Common myeloid progenitor, CD34-positive (primary cell): ENCODE data around the gene ANGPT4.

Experiments used
- CTCF ChIA-PET: fragments of 350-600 bp; sonication (Branson Sonifier 250); formaldehyde crosslinking; loops from one replicate; lab custom pipeline; 2021; ENCODE audit warnings: antibody characterized with exemption; lab: Charles Lee
- POLR2A ChIA-PET: fragments of 350-600 bp; sonication (Branson Sonifier 250); formaldehyde crosslinking; loops from one replicate; lab custom pipeline; 2021; ENCODE audit warnings: antibody characterized with exemption; lab: Charles Lee
- DNase-seq, 3 donors: peaks; one replicate each; pipeline versions ENCODE4 v3.0.0 to v3.0.0-alpha.2; 2013
- H3K27ac ChIP-seq, 2 experiments: 1 replicate in 1 of 2; 2 replicates in 1 of 2; pipeline ENCODE4 v1.7.0; 2013; ENCODE audit warnings: inconsistent platforms in 2 of 2, low read length in 2 of 2, mild to moderate bottlenecking in 2 of 2, low read depth in 1 of 2, moderate library complexity in 1 of 2; ENCODE audit not compliant: severe bottlenecking in 2 of 2, insufficient read depth in 1 of 2, poor library complexity in 1 of 2
- H3K27me3 ChIP-seq, 5 experiments: replicated peaks in 2 of 5; 1 replicate in 3 of 5; 2 replicates in 2 of 5; pipeline versions ENCODE4 v1.6.1 to v1.7.0; 2013; ENCODE audit warnings: low read length in 4 of 5, mild to moderate bottlenecking in 2 of 5, moderate library complexity in 2 of 5, inconsistent platforms in 1 of 5; ENCODE audit not compliant: insufficient read depth in 5 of 5, control insufficient read depth in 4 of 5
- H3K36me3 ChIP-seq, 4 experiments: 1 replicate in 2 of 4; 2 replicates in 2 of 4; pipeline versions ENCODE4 v1.6.1 to v1.7.0; 2013; ENCODE audit warnings: low read length in 3 of 4, control low read depth in 1 of 4, mild to moderate bottlenecking in 1 of 4; ENCODE audit not compliant: control insufficient read depth in 4 of 4, insufficient read depth in 4 of 4
- H3K4me1 ChIP-seq, 4 experiments: 1 replicate in 3 of 4; 2 replicates in 1 of 4; pipeline versions ENCODE4 v1.6.1 to v1.7.1; 2013; ENCODE audit warnings: low read length in 3 of 4, mild to moderate bottlenecking in 3 of 4, control low read depth in 1 of 4, inconsistent platforms in 1 of 4, moderate library complexity in 1 of 4; ENCODE audit not compliant: control insufficient read depth in 4 of 4, insufficient read depth in 4 of 4; ENCODE audit errors: control extremely low read depth in 1 of 4
- H3K4me3 ChIP-seq, 7 experiments: 1 replicate in 4 of 7; 2 replicates in 3 of 7; pipeline versions ENCODE4 v1.5.1 to v1.7.0; 2013; ENCODE audit warnings: mild to moderate bottlenecking in 7 of 7, low read length in 6 of 7, moderate library complexity in 6 of 7, inconsistent platforms in 2 of 7, low read depth in 2 of 7, control low read depth in 1 of 7; ENCODE audit not compliant: insufficient read depth in 4 of 7, control insufficient read depth in 1 of 7; ENCODE audit errors: extremely low read depth in 1 of 7
- H3K9me3 ChIP-seq, 5 experiments: 1 replicate in 4 of 5; 2 replicates in 1 of 5; pipeline versions ENCODE4 v1.6.1 to v1.7.1; 2013; ENCODE audit warnings: low read length in 4 of 5, mild to moderate bottlenecking in 2 of 5, inconsistent platforms in 1 of 5, low read depth in 1 of 5, moderate library complexity in 1 of 5; ENCODE audit not compliant: control insufficient read depth in 4 of 5, insufficient read depth in 2 of 5; ENCODE audit errors: control extremely low read depth in 1 of 5
- WGBS: methylation state at CpG from one replicate; pipeline ENCODE4 v1.1.5; 2013; ENCODE audit not compliant: insufficient coverage; 5-methylcytosine and 5-hydroxymethylcytosine counted together

The ANGPT4 gene

DNA sequence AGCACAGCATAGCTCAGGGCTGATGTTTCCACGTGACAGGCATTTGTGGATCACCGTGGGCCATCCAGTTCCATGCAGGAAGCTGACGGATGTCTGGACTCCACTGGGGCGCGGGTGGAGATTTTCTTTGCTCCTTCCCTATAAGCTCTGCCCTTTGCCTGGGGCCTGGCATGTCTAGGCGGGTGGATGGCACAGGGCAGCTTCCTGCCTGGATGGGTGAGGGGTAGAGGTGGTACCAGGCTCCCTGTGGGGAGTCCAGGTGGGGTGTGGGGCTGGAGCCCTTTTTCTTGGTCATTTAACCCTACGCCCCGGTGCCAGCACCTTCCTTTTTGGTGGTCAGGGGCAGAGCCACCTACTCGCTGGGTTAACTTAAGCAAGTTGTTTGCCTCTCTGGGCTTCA lies 72.2 kb downstream of the ANGPT4 start:
- peaks cover 7 to 81% (median 75%) of the 10 kb centered on the region in 4 experiments for H3K4me1 ChIP-seq
- CTCF ChIA-PET, result interaction anchor here (0.6 to 2.7 kb wide), 4 partner anchors 10 to 113 kb away, joined by 3 to 9 read pairs (median 4); partner anchors contain the start of gene FAM110A
- peaks cover 0 to 2% (median 0%) of the 10 kb centered on the region in 4 experiments for H3K36me3 ChIP-seq
- peaks cover 0 to 21% (median 2%) of the 10 kb centered on the region in 5 experiments for H3K27me3 ChIP-seq
- peak overlapping the region in 1 of 7 experiments; percentile 72 for H3K4me3 ChIP-seq
- WGBS, result 67% methylated on average over 5 of the region's 9 CpGs
- POLR2A ChIA-PET, result interaction anchor here (0.7 to 2.2 kb wide), 3 partner anchors 10 to 11 kb away, joined by 3 to 9 read pairs (median 4); partner anchors contain the start of gene FAM110A
- H3K27ac ChIP-seq, result no peak overlapping the region
- no peak for DNase-seq
- no peaks in the 10 kb centered on the region for H3K9me3 ChIP-seq

DNA sequence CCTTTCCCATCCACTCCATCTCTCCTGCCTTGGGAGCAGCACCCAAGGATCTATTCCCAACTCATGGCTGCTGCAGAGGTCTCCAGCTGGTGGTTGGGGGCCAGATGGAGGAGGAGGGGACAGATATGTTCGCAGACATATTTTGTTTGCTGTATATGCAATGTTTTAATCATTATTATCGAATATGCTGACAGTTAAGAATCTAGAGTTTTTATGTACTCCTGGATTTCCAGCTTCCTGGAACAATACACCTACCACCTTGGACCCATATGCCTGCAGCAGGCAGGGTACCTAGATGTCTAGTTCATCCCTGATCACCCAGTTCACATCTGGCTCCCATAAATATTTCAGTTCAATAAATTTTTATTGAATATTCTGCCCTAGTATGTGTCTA lies 73.6 kb downstream of the ANGPT4 start:
- POLR2A ChIA-PET, result no interaction called here
- DNase-seq, result no peak
- CTCF ChIA-PET, result interaction anchor here (1.0 to 2.7 kb wide), 5 partner anchors 9 to 114 kb away, joined by 3 to 9 read pairs (median 4); partner anchors contain the start of gene FAM110A

GRCh38 chr20:841568-842546 lies 74.3 kb downstream of the ANGPT4 start:
- 8% methylated on average over 43 of the region's 62 CpGs for WGBS
- Histone ChIP-seq H3K4me3 (peak overlapping the region; percentile 3 to 77 (median 46)), H3K9me3 (no peaks in the 10 kb centered on the region), H3K4me1 (peaks cover 0 to 69% (median 61%) of the 10 kb centered on the region in 4 experiments), H3K27ac (no peak overlapping the region), H3K27me3 (peaks cover 0 to 21% (median 2%) of the 10 kb centered on the region in 5 experiments), H3K36me3 (no peaks in the 10 kb centered on the region)
- peak in 1 of 3 donors; percentile 32 for DNase-seq
- POLR2A ChIA-PET, result no interaction called here
- CTCF ChIA-PET, result interaction anchor here (1.0 to 2.7 kb wide), 3 partner anchors 8 to 113 kb away, joined by 3 to 9 read pairs (median 4); partner anchors contain the start of gene FAM110A

More for the DNA sequence above, 73.6 kb downstream of the ANGPT4 start:
- Histone ChIP-seq H3K27me3 (peaks cover 0 to 21% (median 2%) of the 10 kb centered on the region in 5 experiments), H3K9me3 (no peaks in the 10 kb centered on the region), H3K27ac (no peak overlapping the region), H3K36me3 (peaks cover 0 to under 1% (median 0%) of the 10 kb centered on the region in 4 experiments), H3K4me3 (peak overlapping the region in 4 of 7 experiments; percentile 24 to 77 (median 66)), H3K4me1 (peaks cover 3 to 70% (median 64%) of the 10 kb centered on the region in 4 experiments)
- no CpG with 5 or more reads among the region's 2 CpGs for WGBS

DNA sequence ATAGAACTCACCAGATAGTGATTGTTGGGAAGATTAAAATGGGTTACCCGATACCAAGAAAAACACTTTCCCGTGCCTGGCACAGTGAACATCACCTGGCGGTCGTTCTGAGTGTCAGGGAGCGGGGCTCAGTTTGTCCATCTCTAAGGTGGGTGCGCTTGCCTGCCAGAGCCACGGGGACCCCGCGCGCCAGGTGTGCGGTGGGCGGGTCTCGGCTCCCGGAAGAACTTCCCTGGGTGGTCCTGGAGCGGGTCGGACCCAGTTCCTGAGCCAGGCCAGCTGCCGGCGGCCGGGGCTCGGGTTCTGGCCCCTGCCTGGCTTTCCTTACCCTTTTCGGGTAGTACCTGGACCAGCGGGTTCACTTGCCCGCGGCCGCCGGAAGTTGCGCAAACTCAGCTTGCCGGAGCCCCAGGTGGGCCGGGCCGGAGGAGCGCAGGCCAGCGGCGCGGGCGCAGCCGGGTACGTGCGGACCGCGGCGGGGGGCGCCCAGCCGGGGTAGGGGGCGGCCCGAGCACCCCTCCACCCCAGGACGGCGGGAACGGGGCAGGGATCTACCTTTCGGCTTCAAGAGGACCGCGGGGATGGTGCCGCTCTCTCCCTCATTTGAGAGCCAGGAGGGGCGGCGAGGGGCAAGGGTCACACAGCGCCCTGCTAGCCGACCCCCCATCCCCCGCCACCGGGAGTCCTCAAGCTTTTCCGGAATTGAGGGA lies 75.1 kb downstream of the ANGPT4 start:
- 21% methylated on average over 40 of the region's 59 CpGs for WGBS
- Histone ChIP-seq H3K4me3 (peak overlapping the region; percentile 15 to 77 (median 46)), H3K27me3 (peaks cover 0 to 21% (median 2%) of the 10 kb centered on the region in 5 experiments), H3K36me3 (no peaks in the 10 kb centered on the region), H3K4me1 (peaks cover 0 to 68% (median 56%) of the 10 kb centered on the region in 4 experiments), H3K9me3 (no peaks in the 10 kb centered on the region), H3K27ac (no peak overlapping the region)
- ChIA-PET CTCF (no interaction called here), POLR2A (no interaction called here)
- DNase-seq, result peak in 1 of 3 donors; percentile 23

DNA sequence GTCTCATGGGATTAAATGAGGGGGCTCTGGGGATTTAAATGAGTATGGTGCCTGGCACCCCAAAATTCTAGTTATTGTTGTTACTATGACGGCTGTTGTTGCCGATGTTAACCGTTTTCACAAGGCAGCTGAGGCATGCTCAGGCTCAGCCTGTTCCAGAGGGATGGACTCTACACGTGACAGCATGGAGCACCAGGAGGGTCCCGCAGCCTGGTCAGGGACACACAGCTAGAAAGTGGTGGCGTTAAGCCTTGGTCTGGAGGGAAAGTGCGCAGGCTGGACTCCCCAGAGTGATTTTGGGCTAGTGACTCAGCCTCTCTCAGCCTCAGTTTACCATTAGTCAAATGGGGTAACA lies 75.7 kb downstream of the ANGPT4 start:
- 99% methylated on average over 7 of the region's 7 CpGs for WGBS
- no peak for DNase-seq
- ChIA-PET CTCF (interaction anchor here (0.7 to 2.5 kb wide), 3 partner anchors 13 to 116 kb away, joined by 3 to 7 read pairs (median 3); no protein-coding TSS in a partner anchor), POLR2A (no interaction called here)
- no peaks in the 10 kb centered on the region for H3K9me3 ChIP-seq
- no peak overlapping the region for H3K27ac ChIP-seq
- no peaks in the 10 kb centered on the region for H3K36me3 ChIP-seq
- H3K4me1 ChIP-seq, result peaks cover 0 to 68% (median 56%) of the 10 kb centered on the region in 4 experiments
- peak overlapping the region in 1 of 7 experiments; percentile 77 for H3K4me3 ChIP-seq
- peaks cover 0 to 21% (median 2%) of the 10 kb centered on the region in 5 experiments for H3K27me3 ChIP-seq

DNA sequence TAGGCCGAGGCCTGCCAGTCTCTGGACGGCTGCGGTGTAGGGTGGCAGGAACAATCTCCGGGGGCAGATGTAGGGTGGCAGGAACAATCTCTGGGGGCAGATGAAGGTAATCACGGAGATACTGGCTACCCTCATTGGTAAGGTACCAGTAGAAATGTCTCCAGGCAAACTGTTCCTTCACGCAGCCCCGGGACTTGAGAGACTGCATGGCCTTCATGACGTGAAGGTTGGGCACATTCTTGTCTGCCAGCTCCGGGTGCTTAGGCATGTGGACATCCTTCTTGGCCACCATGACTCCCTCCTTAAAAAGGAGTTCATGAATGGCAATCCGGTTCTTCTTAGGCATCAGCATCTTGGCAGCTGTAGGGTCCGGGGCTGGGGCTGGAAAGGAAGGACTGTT lies 76.5 kb downstream of the ANGPT4 start:
- ChIA-PET CTCF (interaction anchor here (0.7 to 2.5 kb wide), 4 partner anchors 12 to 117 kb away, joined by 3 to 7 read pairs (median 3); no protein-coding TSS in a partner anchor), POLR2A (no interaction called here)
- DNase-seq, result no peak
- H3K27me3 ChIP-seq, result peaks cover 0 to 21% (median 2%) of the 10 kb centered on the region in 5 experiments
- H3K36me3 ChIP-seq, result no peaks in the 10 kb centered on the region
- no peak overlapping the region for H3K27ac ChIP-seq
- H3K4me3 ChIP-seq, result no peak overlapping the region
- peaks cover 0 to 68% (median 55%) of the 10 kb centered on the region in 4 experiments for H3K4me1 ChIP-seq
- H3K9me3 ChIP-seq, result no peaks in the 10 kb centered on the region
- WGBS, result 98% methylated on average over 7 of the region's 11 CpGs
